ENCODE measurements around the gene EVI5L.

The EVI5L gene

DNA sequence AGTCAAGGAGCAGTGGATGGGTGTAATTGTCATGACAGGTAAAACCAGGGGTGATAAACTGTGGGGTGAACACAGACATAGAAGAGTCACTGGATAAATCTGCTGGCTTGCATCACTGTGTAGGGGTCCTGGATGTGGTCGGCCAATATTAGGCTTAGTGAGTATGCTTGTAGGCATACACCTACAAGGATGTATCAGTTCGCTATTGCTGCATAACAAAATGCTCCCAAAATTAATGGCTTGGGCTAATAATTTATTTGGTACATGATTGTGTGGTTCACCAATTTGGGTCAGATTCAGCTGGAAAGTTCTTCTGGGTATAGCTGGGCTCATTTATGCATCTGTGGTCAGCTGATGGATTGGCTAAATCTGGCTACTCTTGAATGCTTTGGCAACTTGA is 11.2 kb upstream of the EVI5L start:
- no peak for DNase-seq

DNA sequence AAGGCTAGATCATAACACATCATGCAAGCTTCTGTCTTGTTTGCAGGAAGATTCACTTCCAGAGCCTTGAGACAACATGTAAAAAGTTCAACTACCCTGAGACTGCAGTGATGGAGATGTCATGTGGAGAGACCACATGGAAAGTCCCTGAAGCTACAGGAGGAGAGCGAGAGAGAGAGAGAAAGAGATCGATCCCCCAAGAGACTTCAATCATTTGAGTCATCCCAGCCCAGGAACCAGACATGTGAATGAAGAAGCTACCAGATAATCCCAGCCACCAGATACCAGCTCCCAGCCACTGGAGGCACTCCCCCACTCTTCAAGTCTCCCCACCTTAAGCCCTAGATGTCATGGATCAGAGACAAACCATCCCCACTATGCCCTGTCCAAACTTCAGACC is 10.7 kb upstream of the EVI5L start:
- no peak for DNase-seq

DNA sequence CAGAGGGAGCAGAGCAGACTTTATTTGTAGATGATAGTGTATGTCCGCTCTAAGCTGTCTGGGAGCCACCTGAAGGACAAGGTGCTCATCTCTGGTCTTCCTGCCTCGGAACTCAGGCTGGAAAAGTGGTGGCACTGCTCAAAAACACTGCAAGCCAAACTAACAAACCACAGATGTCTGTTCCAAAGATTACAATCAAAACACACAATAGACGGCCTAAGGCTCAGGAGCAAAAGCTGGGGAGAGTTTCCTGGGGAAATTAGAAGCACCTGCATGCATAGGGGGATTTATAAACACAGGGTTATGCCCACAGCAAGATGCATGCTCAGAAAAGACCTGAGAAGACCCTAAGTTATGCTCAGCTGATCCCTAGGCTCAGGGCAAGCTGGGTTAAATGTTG is 9.4 kb upstream of the EVI5L start:
- no peak for DNase-seq

DNA sequence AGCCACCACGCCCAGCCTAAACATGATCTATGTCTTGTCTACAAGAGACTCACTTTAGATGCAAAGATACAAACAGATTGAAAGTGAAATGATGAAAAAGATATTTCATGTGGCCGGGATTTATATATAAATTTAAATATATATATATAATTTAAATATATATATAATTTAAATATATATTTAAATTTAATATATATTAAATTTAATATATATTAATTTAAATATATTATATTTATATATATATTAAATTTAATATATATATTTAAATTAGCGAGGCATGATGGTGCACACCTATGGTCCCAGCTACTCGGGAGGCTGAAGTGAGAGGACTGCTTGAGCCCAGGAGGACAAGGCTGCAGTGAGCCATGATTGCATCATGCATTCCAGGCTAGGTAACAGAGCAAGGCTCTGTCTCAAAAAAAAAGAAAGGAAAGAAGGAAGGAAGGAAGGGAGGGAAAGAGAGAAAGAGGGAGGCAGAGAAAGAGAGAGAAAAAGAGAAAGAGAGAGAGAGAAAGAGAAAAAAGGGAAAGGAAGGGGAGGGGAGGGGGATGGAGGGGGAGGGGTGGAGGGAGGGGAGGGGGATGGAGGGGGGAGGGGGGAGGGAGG is 7.0 kb upstream of the EVI5L start:
- DNase-seq, result no peak

DNA sequence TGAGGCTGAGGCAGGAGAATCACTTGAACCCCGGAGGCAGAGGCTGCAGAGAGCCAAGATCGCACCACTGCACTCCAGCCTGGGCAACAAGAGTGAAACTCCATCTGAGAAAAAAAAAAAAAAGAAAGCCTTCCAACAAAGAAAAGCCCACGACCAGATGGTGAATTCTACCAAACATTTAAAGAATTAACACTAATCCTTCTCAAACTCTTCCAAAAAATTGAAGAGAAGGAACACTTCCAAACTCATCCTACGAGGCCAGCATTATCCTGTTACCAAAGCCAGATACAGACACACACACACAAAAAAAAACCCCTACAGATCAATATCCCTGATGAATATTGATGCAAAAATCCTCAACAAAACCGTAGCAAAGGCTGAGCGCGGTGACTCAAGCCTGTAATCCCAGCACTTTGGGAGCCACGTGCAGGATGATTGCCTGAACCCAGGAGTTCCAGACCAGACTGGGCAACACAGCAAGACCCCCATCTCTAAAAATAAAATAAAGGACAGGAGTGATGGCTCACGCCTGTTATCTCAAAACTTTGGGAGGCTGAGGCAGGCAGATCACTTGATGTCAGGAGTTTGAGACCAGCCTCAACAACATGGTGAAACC is 6.2 kb upstream of the EVI5L start:
- no peak for DNase-seq

DNA sequence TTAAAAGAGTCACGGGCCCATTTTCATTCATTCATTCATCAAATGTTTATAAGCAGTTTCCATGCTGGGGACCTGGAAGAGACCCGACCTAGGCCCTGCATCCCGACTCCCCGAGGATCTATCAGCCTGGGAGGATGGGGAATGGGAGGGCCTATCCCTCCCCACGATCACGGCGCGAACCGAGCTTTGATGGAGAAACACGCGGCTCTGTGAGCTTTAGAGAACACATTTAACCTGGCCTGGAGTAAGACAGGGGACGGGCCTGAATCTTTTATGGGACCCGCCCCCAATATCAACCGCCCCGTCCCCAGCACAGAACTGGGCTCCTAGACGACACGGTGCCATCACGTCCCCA is 875 bp upstream of the EVI5L start:
- no peak for DNase-seq

DNA sequence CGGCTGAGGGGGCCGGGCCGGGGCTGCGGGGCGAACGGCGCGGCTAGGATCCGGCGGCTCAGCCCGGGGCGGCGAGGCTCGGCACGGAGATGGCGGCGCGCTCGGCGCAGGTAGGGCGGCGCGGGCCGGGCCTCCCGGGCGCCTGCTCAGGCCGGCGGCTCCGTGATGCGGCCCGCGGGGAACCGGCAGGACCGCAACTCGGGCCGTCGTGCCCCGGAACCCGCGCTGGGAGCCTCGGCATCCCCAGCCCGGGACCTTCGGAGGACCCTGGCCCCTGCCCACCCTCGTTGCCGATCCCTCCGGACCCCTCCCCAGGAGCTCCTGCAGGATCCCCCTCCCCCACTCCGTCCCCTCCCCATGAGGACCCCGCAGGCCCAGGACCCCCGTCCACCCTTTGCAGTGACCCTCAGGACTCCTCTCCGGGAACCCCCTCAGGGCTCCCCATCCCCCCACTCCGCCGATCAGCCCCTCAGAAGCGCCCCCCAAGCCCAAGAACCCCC is 304 bp downstream of the EVI5L start:
- peak in 1 of 2 experiments; percentile 12 for DNase-seq

DNA sequence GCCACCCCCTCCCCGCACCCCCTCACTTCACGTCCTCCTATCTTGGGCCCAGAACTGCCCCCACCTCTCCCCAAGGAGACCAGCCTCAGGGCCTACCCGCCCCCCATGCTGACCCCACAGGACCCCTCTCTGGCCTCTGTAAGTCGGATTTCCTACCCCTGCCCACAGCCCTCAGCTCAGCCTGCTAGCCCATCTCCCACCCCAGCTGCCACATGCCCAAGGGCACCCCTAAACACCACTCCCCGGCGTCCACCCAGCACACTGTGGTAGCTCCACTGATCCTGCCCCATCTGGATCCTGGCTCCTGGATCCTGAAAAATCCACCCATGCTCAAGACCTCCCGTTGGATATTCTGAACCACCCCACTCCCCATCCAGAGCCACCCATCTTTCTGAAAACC is 805 bp downstream of the EVI5L start:
- DNase-seq, result no peak

DNA sequence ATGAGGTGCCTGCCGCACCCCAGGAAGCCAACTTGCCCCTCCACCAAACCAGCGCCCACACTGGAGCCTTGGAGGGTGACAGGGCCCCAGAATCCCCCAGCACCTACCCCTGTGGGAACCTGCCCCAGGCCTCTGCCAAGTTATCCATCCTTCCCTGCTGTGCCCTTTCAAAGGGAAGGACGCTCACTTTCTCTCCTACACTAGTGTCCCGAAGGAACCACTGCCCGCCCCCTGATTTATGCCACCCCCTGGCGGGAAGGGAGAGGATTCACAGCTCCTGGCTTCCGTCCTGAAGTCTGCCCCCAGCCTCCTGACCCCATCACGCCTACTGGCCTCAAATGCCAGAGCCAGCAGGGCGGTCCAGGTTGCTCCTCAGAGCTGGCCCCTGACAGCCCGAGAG is 1.4 kb downstream of the EVI5L start:
- DNase-seq, result no peak

DNA sequence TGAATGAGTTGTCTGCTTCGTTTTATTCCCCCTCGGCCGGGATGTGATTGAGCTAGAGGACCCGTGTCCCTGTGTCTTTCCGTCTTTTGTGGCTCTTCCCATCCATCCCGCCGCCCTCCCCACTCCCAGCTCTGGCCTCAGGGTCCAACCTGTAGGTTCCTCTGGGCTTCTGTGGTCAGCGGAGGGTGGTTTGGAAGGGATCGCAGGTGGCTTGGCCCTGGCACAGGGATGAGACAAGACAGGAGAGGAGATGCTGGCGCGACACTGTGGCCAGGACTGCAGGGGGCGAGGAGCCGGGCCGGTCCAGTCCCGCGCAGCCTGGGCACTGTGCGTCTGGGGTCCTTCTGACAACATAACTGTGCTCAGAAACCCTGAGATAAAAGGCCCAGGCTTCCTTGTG is 2.0 kb downstream of the EVI5L start:
- no peak for DNase-seq

DNA sequence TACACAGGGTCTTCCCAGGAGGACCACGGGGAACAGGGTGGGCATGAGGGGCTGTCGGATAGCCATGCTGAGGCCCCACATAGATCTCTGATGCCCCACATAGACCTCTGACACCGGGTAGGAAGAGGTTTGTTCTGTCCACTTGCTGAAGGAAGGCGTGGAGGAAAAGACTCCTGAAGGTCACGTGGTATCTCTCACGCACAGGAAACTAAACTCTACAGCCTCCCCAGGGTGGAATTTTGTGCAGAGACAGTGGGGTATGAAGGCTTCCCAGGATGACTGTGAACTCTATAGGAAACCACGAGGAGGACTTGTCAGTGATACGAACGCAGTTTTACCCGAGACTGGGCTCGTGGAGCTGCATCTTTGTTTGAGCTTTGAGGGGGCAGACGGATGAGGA is 2.8 kb downstream of the EVI5L start:
- no peak for DNase-seq

DNA sequence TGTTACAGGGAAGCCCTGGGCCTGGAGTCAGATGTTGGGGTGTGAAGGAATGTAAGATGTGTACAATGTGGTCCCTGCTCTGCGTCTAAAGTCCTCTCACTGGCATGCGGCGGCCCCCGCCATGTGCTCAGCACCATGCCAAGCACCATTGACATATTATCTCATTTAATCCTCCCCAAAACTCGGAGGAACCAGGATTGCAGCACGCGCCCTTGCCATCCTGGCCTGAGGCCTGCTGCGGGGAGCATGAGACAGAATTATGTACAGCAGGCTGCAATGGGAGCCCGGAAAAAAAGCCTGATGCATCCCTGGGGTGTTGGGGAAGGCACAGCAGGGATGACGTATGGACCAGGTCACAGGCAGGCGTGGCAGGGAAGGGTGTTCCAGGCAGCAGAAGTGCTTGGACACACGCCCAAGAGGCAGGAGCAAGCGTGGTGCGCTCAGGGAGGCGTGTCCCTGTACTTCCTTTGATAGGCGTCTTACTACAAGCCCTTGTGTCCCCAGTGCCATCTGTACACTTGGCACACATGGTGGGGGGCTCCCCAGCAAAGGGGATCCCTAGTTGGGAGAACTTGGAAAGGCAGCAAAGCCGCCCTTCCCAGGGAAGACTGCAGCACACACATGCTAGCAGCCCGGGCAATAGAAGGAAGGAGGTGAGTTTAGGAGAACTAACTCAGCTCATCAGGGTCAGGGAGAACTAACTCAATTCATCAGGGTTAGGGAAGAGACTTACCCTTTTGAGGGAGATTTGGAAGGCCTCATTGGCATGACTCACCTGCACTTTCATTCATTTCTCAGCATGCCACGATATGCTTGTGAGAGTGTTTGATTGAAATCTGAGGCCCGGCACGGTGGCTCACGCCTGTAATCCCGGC is 3.4 kb downstream of the EVI5L start:
- DNase-seq, result no peak

DNA sequence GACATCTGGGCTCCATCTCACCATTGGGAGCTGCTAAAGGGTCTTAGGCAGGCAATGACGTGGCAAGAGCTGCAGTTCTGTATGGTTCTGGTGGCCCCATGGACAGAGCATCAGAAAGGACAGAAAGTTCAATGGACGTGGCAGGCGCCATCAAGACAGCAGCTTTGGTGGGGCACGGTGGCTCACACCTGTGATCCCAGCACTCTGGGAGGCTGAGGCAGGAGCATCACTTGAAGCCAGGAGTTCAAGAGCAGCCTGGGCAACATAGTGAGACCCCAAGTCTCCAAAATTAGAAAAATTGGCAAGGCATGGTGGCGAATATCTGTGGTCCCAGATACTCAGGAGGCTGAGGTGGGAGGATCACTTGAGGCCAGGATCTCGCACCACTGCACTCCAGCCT is 9.5 kb downstream of the EVI5L start:
- no peak for DNase-seq

DNA sequence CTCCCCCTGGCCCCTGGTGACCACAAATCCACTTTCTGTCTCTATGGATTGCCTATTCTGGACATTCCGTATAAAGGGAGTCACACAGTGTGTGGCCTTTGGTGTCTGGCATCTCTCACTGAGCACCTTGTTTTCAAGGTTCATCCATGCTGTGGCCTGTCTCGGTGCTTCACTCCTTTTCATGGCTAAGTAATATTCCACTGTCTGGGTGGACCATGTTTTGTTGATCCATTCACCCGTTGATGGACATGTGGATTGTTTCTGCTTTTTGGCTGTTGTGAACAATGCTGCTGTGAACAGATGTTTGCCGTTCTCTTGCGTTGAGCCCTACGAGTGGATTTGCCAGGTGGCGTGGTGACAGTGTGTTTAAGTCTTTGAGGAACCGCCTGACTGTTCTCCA is 10.6 kb downstream of the EVI5L start:
- no peak for DNase-seq

DNA sequence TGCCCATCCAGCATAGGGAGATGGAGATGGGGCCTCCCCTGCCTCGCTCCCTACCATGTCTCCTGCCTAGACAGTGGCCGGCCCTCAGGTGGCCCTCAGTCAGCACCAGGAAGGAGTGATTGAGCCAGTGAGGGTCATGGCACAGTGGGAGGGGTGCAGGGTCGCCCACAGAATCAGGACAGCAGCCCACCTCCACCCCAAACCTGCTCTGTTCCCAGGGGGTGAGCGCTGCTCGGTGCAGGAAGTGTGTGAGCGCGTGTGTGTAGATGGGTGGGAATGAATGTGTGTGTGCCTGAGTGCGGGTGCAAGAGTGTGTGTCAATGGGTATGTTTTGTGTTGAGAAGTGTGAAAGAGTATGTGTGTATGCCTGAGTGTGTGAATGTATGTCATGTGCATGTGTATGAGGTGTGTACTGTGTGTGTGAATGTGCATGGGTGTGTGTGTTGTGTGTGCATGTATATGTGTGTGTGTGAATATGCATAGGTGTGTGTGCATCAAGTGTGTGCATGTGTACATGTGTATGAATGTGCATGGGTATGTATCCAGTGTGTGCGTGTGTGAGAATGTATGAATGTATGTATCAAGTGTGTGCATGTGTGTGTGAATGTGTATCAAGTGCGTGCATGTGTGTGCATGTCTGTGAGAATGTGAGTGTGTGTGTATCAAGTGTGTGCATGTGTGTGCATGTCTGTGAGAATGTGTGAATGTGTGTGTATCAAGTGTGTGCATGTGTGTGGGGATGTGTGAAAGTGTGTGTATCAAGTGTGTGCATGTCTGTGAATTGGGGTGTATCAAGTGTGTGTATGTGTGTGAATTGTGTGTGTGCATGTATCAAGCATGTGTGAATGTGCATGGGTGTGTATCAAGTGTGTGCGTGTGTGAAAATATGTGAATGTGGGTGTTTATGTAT is 12.0 kb downstream of the EVI5L start:
- DNase-seq, result no peak

DNA sequence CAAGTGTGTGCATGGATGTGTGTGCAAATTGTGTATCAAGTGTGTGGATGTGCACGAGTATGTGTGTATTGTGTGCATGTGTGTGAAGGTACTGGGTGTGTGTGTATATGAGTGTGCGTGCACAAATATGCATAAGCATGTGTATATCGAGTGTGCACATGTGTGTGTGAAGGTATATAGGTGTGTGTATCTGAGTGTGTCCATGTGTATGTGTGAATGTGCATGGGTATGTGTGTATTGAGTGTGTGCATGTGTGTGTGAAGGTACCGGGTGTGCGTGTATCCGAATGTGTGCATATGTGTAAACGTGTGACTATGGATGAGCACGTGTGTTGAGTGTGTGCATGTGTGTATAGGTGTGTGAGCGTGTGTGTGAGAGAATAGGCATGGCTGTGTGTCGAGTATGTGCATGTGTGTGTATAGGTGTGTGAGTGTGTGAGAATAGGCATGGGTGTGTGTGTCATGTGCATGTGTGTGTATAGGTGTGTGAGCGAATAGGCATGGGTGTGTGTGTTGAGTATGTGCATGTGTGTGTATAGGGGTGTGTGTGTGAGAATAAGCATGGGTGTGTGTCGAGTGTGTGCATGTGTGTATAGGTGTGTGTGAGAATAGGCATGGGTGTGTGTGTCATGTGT is 12.8 kb downstream of the EVI5L start:
- no peak for DNase-seq

DNA sequence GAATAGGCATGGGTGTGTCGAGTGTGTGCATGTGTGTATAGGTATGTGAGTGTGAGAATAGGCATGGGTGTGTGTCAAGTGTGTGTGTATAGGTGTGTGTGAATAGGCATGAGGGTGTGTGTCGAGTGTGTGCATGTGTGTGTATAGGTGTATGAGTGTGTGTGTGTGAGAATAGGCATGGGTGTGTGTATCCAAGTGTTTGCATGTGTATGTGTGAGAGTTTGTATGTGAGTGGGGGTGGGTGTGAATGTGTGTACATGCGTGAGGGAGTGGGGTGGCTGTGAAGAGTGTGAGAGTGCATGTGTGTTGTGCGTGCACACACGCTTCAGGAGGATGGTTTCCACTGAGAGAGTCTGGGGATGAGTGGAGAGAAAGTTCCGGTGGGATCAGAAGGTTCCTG is 13.5 kb downstream of the EVI5L start:
- no peak for DNase-seq

DNA sequence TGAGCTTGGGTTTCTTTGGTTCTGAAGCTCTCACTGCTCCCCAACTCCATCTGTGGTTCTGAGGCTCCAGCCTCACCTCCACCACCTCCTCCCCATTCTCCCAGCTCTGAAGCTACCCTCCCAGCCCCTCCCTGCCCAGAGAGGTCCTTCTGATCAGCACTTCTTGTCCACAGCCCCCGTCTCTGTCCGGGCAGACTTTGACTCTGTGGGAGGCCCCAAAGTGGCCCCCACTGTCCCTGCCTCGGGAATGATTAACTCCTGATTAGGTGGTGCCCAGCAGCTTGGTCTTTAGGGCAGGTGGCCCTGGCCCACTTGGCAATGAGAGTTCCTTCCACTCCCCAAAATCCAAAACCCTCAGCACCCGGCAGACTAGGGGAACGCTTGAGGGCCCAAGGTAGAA is 14.4 kb downstream of the EVI5L start:
- no peak for DNase-seq

DNA sequence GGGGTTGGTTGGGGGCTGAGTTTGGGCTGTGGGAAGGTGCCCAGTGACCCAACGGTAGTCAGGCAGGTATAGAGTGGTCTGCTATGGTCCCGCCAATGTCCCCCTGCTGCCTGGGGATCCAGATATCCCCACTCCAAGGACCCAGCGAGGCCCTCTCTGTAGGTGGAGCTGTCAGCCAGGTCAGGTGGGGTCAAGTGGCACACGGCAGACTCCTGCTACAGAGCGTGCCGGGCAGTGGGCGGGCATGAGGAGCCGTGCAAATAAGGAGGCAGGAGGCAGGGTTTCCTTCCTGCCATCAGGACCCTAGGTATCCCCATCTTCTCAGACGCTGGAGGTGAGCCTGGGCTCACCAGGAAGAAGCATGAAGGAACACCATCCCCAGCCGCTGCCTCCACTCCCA is 14.9 kb downstream of the EVI5L start:
- no peak for DNase-seq

DNA sequence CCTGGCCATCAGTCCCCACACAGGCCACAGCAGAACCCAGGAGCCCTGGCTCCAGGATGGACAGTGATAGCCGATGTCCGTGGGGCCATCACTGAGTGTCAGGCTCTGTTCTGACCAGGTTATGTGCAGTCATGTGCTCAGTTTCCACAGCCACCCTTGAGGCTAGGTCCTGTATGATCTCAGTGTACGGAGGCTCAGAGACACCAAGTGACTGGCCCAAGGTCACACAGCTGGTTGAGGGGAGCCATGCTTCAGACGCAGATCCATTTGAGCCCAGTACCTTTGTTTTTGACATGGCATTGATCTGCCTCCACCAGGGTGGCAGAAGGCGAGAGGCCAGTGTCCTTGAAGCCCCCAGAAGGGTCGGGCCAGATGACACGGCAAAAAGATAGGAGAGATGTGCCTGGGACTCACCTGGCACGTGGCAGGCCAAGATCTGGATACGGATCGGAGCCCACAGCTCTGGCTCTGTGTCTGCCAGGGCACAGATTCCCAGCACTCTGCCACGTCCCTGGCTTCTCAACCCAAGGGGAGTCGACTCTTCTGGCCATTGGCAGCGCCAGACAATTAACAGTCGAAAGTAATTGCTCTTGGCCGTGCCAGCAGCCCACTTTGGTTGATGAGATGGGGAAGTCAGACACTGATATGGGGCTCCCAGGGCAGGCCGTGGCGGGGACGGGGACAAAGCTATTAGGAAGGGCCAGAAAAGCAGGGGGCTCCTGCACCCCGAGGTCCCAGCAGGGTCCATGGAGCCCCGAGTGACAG is 15.6 kb downstream of the EVI5L start:
- DNase-seq, result no peak

DNA sequence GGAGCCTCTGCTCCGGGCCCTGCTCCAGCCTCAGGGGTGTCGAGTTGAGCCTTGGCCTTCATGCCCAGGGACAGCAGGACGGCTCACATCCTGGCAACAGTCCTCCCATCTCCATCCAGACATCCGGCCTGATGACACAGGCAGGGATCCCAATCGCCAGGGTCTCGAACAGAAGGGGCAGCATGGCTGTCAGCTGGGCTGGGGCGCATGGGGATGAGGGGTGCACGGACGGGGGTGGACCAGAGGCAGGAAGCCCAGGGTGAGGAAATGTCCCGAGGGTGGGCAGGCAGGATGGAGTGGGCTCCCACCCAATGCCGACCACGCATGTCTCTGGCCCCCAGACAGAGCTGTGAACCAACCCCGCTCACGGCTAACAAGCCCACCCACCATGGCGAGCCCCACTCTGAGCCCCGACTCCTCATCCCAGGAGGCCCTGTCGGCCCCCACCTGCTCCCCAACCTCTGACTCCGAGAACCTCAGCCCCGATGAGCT is 16.2 kb downstream of the EVI5L start:
- no peak for DNase-seq

DNA sequence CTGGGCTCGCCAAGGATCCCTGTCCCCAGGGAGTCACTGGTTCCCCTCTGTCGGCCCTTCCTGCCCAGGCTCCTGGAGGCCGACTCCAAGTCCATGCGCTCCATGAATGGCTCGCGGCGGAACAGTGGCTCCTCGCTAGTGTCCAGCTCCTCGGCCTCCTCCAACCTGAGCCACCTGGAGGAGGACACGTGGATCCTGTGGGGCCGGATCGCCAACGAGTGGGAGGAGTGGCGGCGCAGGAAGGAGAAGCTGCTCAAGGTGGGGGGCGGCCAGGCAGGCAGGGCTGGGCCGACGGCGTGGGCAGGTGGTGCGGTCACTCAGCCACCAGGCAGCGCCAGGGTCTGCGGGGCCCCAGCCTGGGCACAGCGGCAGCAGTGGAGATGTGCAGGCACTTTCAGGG is 17.6 kb downstream of the EVI5L start:
- no peak for DNase-seq

Data from stimulated activated CD4-positive, alpha-beta T cell treated with anti-CD3 and anti-CD28 coated beads, Interleukin-4, amount 100 ng/mL, for 4 hours (primary cell).